ENCODE data around the gene SP7.

SP7 gene

GRCh38 chr12:53344824-53345485 is 8.8 kb upstream of the SP7 start:
- no peaks in the 10 kb centered on the region for H3K79me2 ChIP-seq (ENCODE audit: low read length)
- DNase-seq: peak; percentile 72
- H3K4me2 ChIP-seq (ENCODE audit: low read depth, low read length): peak overlapping the region; percentile 98
- H3K9ac ChIP-seq (ENCODE audit: low read length): peak overlapping the region; percentile 53
- H3K4me3 ChIP-seq (ENCODE audit: low read length): peak overlapping the region; percentile 90
- H3K4me1 ChIP-seq (ENCODE audit: low read length): peaks cover 8% of the 10 kb centered on the region; the same call in 1 of the 2 replicates
- H4K20me1 ChIP-seq (ENCODE audit: insufficient read depth, low read length): no peaks in the 10 kb centered on the region
- TF ChIP-seq EZH2 (optimal IDR thresholded peaks at IDR 0.05; ENCODE audit: low read depth, low read length) (no peak), EZH2phosphoT487 (IDR thresholded peaks at IDR 0.05; ENCODE audit: low read length) (no peak), CTCF (IDR thresholded peaks at IDR 0.05; ENCODE audit: low read length) (peak; percentile 82)
- H2AFZ ChIP-seq (ENCODE audit: low read length): peak overlapping the region; percentile 99
- H3K9me3 ChIP-seq (replicated peaks; ENCODE audit: insufficient read depth, low read length): no peaks in the 10 kb centered on the region
- 0 out of 2 replicates have a peak, but pooled peaks cover 6% of the 10 kb centered on the region for H3K27me3 ChIP-seq (replicated peaks; ENCODE audit: insufficient read depth, low read length)
- no peaks in the 10 kb centered on the region for H3K9me2 ChIP-seq (replicated peaks; ENCODE audit: insufficient read depth, low read length)
- no peaks in the 10 kb centered on the region for H3K36me3 ChIP-seq (replicated peaks; ENCODE audit: insufficient read depth, low read length)
- peaks cover 4% of the 10 kb centered on the region; the same call in 1 of the 2 replicates for H3F3A ChIP-seq (ENCODE audit: insufficient read depth, low read length)
- peak overlapping the region; percentile 17; the same call in 1 of the 2 replicates for H3K27ac ChIP-seq (ENCODE audit: low read length)

DNA sequence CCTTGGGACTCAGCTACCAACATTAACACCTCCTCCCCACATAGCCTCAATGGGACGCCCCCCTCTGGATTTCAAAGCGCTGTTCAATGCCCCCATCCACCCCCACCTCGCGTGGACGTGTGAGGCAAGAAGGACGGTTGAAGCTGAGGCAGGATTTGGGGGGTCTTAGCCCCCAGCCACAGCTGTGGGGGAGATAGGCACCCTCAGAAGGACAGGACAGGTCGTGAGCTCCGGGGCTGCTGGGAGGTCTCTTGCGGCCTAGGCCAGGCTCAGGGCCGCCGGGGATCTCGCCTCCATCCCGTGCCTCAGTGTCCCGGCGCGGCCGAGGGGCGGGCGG is 8.3 kb upstream of the SP7 start:
- no peak overlapping the region; the same call in 1 of the 2 replicates for H3K9ac ChIP-seq (ENCODE audit: low read length)

DNA sequence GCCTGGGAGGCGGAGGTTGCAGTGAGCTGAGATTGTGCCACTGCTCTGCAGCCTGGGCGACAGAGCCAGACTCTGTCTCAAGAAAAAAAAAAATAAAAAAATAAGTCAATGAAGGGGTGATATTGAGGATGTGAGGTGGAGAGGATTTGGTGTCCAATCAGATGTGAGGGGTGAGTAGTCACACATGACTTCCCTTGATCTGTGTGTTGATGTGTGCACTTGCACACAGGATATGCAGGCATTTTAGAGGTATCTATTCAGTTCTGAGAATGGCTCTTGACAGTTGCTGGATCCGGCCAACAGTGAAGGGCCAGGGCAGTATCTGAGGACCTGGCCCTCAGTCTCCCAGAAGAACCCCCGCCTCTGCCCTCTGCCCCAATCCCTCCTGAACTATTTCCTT is 7.8 kb upstream of the SP7 start:
- peak overlapping the region; percentile 72 for H3K4me2 ChIP-seq (ENCODE audit: low read depth, low read length)
- DNase-seq: no peak
- 0 out of 2 replicates have a peak, but pooled peaks cover 9% of the 10 kb centered on the region for H3K27me3 ChIP-seq (replicated peaks; ENCODE audit: insufficient read depth, low read length)
- H3K4me1 ChIP-seq (ENCODE audit: low read length): peaks cover 8% of the 10 kb centered on the region; the same call in 1 of the 2 replicates
- H3F3A ChIP-seq (ENCODE audit: insufficient read depth, low read length): peaks cover 4% of the 10 kb centered on the region; the same call in 1 of the 2 replicates
- TF ChIP-seq EZH2 (optimal IDR thresholded peaks at IDR 0.05; ENCODE audit: low read depth, low read length) (no peak), CTCF (IDR thresholded peaks at IDR 0.05; ENCODE audit: low read length) (no peak), EZH2phosphoT487 (IDR thresholded peaks at IDR 0.05; ENCODE audit: low read length) (no peak)
- H3K79me2 ChIP-seq (ENCODE audit: low read length): no peaks in the 10 kb centered on the region
- no peak overlapping the region for H3K4me3 ChIP-seq (ENCODE audit: low read length)
- no peak overlapping the region for H3K27ac ChIP-seq (ENCODE audit: low read length)
- no peaks in the 10 kb centered on the region for H3K9me2 ChIP-seq (replicated peaks; ENCODE audit: insufficient read depth, low read length)
- no peaks in the 10 kb centered on the region for H3K9me3 ChIP-seq (replicated peaks; ENCODE audit: insufficient read depth, low read length)
- H3K36me3 ChIP-seq (replicated peaks; ENCODE audit: insufficient read depth, low read length): no peaks in the 10 kb centered on the region
- H4K20me1 ChIP-seq (ENCODE audit: insufficient read depth, low read length): no peaks in the 10 kb centered on the region
- H3K9ac ChIP-seq (ENCODE audit: low read length): no peak overlapping the region
- no peak overlapping the region for H2AFZ ChIP-seq (ENCODE audit: low read length)

More for the DNA sequence above, 8.3 kb upstream of the SP7 start:
- Histone ChIP-seq H3K4me2 (ENCODE audit: low read depth, low read length) (peak overlapping the region; percentile 72), H3K36me3 (replicated peaks; ENCODE audit: insufficient read depth, low read length) (no peaks in the 10 kb centered on the region), H3K27me3 (replicated peaks; ENCODE audit: insufficient read depth, low read length) (0 out of 2 replicates have a peak, but pooled peaks cover 9% of the 10 kb centered on the region), H3F3A (ENCODE audit: insufficient read depth, low read length) (peaks cover 4% of the 10 kb centered on the region; the same call in 1 of the 2 replicates), H3K4me3 (ENCODE audit: low read length) (peak overlapping the region; percentile 37), H3K79me2 (ENCODE audit: low read length) (no peaks in the 10 kb centered on the region), H3K4me1 (ENCODE audit: low read length) (peaks cover 8% of the 10 kb centered on the region; the same call in 1 of the 2 replicates), H3K27ac (ENCODE audit: low read length) (no peak overlapping the region), H3K9me3 (replicated peaks; ENCODE audit: insufficient read depth, low read length) (no peaks in the 10 kb centered on the region), H4K20me1 (ENCODE audit: insufficient read depth, low read length) (no peaks in the 10 kb centered on the region), H2AFZ (ENCODE audit: low read length) (peak overlapping the region; percentile 43), H3K9me2 (replicated peaks; ENCODE audit: insufficient read depth, low read length) (no peaks in the 10 kb centered on the region)
- no peak for DNase-seq
- TF ChIP-seq EZH2phosphoT487 (IDR thresholded peaks at IDR 0.05; ENCODE audit: low read length): no peak
- no peak for TF ChIP-seq CTCF (IDR thresholded peaks at IDR 0.05; ENCODE audit: low read length)
- no peak for TF ChIP-seq EZH2 (optimal IDR thresholded peaks at IDR 0.05; ENCODE audit: low read depth, low read length)
